ENCODE results near the gene RBM34. TPM values are rescaled to one million over a fixed set of nuclear protein-coding genes. Genes with fewer than 3 reads are reported as not detected.
"Not testable (repeated sequence)": the region's sequence is repeated elsewhere in the genome, so short reads cannot be mapped to it uniquely, and the experiment has no call there.

RBM34 gene
- 49.9 and 52.7 TPM in 2 replicates for total RNA-seq

DNA sequence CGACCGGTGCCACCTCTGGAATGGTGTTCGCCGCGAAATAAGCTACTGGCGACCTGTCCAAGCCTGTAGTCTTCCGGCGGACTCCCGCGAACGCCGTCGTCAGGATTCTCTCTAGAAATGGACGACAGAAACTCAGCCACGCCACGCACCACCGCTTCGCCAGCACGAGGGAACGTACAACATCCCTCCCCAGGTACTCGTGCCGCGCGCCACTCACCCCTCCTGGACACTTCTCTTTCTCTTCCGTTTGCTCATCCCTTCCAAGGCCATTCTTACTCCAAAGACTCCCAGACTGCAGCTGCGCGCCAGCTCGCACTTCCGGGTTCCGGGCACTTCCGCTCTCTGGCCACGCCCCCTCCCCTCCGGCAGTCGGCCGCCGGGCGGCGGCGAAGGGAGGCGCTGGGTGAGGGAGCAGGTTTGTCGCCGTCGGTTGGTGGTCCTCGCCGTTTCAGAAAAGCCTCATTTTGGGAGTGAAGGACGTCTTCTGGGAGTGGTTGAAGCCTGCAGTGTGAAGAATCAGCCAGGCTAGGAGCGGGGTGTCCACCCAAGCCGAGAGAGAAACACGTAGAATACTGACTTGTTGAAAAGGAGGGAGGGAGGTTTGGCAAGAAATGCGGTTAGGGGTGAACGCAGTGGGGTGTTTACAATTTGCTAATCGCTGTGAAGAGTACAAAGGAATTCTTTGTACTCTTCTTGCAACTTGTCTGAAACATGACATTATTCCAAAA is at the start of gene RBM34:
Gene RBM34, minus strand, starts transcription at position 294 of the 728 bp plus-strand sequence. Its CDS starts 24 bp downstream, at position 270.
- DNase-seq (ENCODE audit: extremely low read depth, low read depth, low spot score) = peak; percentile 48

DNA sequence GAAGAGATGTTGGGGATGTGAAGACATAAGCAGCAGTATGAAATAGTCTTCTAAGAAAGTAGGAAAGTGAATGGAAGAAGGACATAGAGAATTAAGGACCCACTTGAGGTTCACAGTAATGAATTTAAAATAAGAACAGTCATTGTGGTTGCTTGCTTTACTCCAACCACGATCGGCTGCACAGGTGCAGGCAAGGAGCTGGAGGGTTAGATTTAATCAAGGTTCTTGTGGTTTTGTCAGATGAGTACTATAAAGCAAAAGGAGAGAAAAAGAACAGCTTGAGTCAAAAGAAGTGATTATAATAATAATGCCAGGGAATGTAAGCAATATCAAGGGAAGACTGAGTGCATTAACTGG is 46.1 kb upstream of the RBM34 start:
- DNase-seq (ENCODE audit: extremely low read depth, low read depth, low spot score) = no peak

- DNase-seq (ENCODE audit: extremely low read depth, low read depth, low spot score) = no peak
Observed at GRCh38 chr1:235206533-235207208, 45.6 kb upstream of the RBM34 start.

DNA sequence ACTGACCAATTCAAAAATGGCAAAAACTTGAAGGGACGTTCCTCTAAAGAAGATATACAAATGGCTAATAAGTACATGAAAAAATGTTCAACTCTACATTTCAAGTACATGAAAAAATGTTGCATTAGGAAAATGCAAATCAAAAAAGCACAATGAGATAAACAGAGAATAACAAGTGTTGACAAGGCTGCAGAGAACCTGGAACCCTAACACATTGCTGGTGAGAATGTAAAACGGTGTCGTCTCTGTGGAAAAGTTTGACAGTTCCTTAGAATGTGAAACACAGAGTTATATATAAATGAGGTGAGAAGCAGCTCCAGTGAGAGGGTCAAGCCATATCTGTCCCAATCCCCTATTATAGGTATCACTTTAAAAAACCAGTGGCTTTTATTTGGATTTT is 44.6 kb upstream of the RBM34 start:
- DNase-seq (ENCODE audit: extremely low read depth, low read depth, low spot score) = no peak

GRCh38 chr1:235203428-235203827 is 42.4 kb upstream of the RBM34 start:
- DNase-seq (ENCODE audit: extremely low read depth, low read depth, low spot score) = no peak

- DNase-seq (ENCODE audit: extremely low read depth, low read depth, low spot score) = not testable (repeated sequence)
Observed at GRCh38 chr1:235202447-235202846, 41.4 kb upstream of the RBM34 start.

GRCh38 chr1:235199441-235199840 is 38.4 kb upstream of the RBM34 start:
- DNase-seq (ENCODE audit: extremely low read depth, low read depth, low spot score) = no peak

- DNase-seq (ENCODE audit: extremely low read depth, low read depth, low spot score) = no peak
Observed at GRCh38 chr1:235190431-235190830, 29.4 kb upstream of the RBM34 start.

DNA sequence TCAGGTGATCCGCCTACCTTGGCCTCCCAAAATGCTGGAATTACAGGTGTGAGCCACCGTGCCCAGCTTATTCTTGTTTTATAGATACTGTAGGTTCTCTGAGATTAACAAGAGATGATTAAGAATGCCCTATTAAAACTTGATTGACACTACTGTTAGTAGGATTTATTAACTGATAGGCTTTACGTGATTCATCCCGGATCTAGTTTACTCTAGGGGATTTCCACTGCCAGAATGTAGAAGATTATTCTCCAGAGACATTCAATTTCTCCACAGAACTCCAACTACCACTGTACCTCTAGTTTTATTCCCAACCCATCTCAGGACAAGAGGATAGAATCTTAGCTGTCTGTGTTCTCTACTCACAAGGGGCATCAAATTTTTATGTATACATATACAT is 26.3 kb upstream of the RBM34 start:
- DNase-seq (ENCODE audit: extremely low read depth, low read depth, low spot score) = no peak

GRCh38 chr1:235181561-235182245 is 20.7 kb upstream of the RBM34 start:
- DNase-seq (ENCODE audit: extremely low read depth, low read depth, low spot score) = no peak

GRCh38 chr1:235180916-235181460 is 19.9 kb upstream of the RBM34 start:
- DNase-seq (ENCODE audit: extremely low read depth, low read depth, low spot score) = no peak

- no peak for DNase-seq (ENCODE audit: extremely low read depth, low read depth, low spot score)
Observed at GRCh38 chr1:235176486-235176885, 15.4 kb upstream of the RBM34 start.

GRCh38 chr1:235169986-235170385 is 8.9 kb upstream of the RBM34 start:
- no peak for DNase-seq (ENCODE audit: extremely low read depth, low read depth, low spot score)

GRCh38 chr1:235168375-235168774 is 7.3 kb upstream of the RBM34 start:
- DNase-seq (ENCODE audit: extremely low read depth, low read depth, low spot score) = no peak

DNA sequence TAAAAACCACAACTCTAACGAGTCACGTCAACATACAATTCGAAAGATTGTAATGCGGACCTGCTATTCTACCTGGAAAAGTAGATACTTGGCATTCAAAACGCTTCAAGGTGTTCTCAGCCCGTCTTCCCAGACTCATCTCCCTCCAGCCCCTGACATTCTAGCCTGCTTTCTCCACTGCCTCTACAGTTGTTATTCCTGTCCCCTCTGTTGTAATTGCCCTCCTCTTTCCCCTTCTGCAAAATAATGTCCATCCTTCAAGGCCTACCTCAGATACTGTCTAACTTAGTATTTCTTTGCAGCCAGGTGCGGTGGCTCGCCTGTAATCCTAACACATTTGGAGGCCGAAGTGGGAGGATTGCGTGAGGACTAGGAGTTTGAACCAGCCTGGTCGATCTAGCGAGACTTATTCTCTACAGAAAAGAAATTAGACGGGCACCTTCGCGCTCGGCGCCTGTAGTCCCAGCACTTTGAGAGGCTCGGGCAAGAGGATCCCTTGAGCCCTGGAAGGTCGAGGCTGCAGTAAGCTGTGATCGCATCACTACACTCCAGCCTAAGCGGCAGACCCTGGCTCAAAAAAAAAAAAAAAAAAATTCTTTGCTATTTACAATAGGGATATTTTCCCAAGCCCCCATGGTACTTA is 756 bp upstream of the RBM34 start:
- DNase-seq (ENCODE audit: extremely low read depth, low read depth, low spot score) = no peak

- peak; percentile 36 for DNase-seq (ENCODE audit: extremely low read depth, low read depth, low spot score)
Observed at GRCh38 chr1:235160383-235160956, 580 bp downstream of the RBM34 start.

DNA sequence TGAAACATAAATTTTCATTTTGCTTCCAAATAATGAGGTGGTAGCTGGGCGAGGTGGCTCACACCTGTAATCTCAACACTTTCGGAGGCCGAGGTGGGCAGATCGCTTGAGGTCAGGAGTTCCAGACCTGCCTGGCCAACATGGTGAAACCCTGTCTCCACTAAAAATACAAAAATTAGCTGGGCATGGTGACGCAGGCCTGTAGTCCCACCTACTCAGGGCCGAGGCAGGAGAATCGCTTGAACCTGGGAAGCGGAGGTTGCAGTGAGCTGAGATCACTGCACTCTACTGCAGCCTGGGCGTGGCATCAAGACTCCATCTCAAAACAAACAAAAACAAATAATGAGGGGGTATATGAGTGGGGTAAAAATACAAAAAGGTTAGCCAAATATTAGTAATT is 1.1 kb downstream of the RBM34 start:
- not testable (repeated sequence) for DNase-seq (ENCODE audit: extremely low read depth, low read depth, low spot score)

- not testable (repeated sequence) for DNase-seq (ENCODE audit: extremely low read depth, low read depth, low spot score)
Observed at GRCh38 chr1:235159284-235159683, 1.8 kb downstream of the RBM34 start.

GRCh38 chr1:235158680-235159079 is 2.4 kb downstream of the RBM34 start:
- DNase-seq (ENCODE audit: extremely low read depth, low read depth, low spot score) = no peak

DNA sequence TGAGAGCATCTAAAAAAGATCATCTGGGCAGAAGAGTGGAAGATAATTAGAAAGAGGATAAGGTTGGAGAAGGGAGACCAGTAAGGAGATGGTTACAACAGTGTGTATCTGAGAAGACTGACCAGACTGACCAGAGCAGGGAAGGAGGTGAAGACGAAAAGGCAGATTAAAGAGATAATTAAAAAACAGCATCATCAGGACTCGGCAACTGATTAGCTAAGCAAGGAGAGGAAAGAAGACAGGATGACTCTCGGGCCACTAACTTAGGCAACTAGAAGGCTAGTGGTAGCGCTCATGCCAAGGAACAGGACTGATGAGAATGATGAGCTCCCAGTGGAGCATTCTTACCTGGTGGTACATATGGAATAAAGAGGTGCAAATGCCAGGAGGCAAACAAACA is 3.9 kb downstream of the RBM34 start:
- no peak for DNase-seq (ENCODE audit: extremely low read depth, low read depth, low spot score)

DNA sequence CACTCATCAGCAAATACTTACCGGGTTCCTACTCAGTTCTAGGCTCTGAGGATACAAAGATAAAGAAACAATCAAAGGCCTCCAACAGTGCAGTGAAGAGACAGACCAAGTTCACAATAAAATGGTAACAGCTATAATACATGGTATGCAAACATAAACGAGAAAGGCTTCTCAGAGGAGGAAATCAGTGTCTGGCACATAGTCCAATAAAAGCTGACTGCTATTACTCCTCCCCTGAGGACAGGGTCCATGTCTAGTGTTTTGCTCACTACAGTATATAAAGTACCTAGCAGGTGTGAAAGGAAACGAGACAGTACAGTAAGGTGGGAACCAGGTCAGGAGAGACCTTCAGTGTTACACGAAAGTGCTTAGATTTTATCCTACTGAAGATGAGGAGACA is 4.3 kb downstream of the RBM34 start:
- no peak for DNase-seq (ENCODE audit: extremely low read depth, low read depth, low spot score)
